ENCODE data around the gene ATXN1L. TPM values are rescaled to one million over a fixed set of nuclear protein-coding genes. Genes with fewer than 3 reads are reported as not detected.
"Not testable (repeated sequence)": the region's sequence is repeated elsewhere in the genome, so short reads cannot be mapped to it uniquely, and the experiment has no call there.

Gene ATXN1L
- total RNA-seq, 2 donors from 2014 or later: 19.4 to 26.1 TPM

DNA sequence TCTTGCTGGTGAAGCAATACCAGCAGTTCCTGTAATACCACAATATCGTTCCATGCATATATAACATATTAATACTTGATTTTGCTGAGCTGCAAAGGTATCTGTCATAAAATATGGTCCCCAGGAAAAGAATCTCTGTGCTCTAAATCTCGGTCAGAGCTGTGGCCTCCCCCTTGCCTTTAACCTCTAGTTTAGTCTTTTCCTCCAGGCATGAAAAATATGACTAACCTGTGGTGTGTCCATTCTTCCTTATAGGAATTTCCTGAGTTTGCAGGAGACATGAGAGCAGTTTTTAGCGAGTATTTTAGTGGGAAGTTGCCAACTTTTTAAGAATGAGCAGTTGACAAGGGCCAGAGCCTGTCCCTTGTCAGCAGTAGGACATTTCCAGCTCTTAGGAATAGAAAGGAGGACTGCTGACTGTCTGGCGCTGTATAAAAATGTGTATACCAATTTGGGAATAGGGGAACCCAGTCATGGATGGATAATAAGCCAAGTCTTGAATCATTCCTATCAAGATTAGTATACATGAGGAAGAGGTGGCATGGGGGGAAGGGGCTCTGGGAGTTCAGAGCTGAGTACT, 8.7 kb downstream of the ATXN1L start:
- DNase-seq: no peak
- Histone ChIP-seq H3K9ac (ENCODE audit: low read depth in 2 of 2, low read length in 2 of 2) (no peak overlapping the region), H3K4me3 (no peak overlapping the region), H3K9me3 (no peaks in the 10 kb centered on the region), H3K27ac (no peak overlapping the region), H3K36me3 (no peaks in the 10 kb centered on the region), H3K27me3 (no peaks in the 10 kb centered on the region), H3K4me1 (no peaks in the 10 kb centered on the region)
- TF ChIP-seq, protein P1, sequence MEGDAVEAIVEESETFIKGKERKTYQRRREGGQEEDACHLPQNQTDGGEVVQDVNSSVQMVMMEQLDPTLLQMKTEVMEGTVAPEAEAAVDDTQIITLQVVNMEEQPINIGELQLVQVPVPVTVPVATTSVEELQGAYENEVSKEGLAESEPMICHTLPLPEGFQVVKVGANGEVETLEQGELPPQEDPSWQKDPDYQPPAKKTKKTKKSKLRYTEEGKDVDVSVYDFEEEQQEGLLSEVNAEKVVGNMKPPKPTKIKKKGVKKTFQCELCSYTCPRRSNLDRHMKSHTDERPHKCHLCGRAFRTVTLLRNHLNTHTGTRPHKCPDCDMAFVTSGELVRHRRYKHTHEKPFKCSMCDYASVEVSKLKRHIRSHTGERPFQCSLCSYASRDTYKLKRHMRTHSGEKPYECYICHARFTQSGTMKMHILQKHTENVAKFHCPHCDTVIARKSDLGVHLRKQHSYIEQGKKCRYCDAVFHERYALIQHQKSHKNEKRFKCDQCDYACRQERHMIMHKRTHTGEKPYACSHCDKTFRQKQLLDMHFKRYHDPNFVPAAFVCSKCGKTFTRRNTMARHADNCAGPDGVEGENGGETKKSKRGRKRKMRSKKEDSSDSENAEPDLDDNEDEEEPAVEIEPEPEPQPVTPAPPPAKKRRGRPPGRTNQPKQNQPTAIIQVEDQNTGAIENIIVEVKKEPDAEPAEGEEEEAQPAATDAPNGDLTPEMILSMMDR (IDR thresholded peaks at IDR 0.05): no peak
- intact Hi-C loops (cut with DNase I): no loop called here

DNA sequence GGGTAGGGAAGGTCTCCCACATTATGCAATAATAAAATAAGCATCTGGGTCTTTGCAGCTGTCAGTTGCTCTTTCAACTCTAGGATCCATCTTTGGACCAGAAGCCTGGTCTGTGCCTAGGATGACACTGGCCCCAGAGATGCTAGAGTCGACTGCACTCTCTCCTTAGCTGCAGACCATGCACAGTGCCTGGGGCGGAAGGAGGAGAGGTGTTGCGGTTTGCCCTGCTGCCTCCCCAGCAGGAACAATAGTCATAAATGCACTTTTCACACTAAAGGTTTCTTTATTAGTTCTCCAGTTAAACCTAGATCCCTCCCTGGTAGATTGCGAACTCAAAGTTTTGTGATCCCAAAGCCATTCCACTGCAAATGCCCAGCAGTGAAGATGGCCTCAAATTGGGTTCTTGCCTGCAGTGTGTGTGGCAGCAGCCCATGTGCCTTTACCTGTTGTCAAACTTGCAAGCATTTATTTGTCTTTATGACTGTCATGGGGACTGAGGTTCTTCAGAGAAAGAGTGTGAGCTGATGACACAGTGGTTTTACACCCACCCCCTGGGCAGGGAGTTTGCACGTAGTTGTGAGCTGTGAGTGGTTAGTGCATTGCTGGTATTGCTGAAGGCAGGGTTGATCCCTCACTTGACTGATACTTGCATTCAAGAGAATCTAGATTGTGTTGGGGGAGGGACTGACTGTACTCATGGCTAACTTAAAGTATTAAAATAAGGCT, 10.3 kb downstream of the ATXN1L start:
- H3K9ac ChIP-seq (ENCODE audit: low read depth in 2 of 2, low read length in 2 of 2): no peak overlapping the region
- H3K4me1 ChIP-seq: no peaks in the 10 kb centered on the region
- intact Hi-C loops (cut with DNase I): no loop called here
- H3K9me3 ChIP-seq: no peaks in the 10 kb centered on the region
- no peaks in the 10 kb centered on the region for H3K27me3 ChIP-seq
- DNase-seq: no peak
- no peaks in the 10 kb centered on the region for H3K36me3 ChIP-seq
- H3K4me3 ChIP-seq: no peak overlapping the region
- H3K27ac ChIP-seq: no peak overlapping the region
- TF ChIP-seq, protein P1 (IDR thresholded peaks at IDR 0.05): no peak

DNA sequence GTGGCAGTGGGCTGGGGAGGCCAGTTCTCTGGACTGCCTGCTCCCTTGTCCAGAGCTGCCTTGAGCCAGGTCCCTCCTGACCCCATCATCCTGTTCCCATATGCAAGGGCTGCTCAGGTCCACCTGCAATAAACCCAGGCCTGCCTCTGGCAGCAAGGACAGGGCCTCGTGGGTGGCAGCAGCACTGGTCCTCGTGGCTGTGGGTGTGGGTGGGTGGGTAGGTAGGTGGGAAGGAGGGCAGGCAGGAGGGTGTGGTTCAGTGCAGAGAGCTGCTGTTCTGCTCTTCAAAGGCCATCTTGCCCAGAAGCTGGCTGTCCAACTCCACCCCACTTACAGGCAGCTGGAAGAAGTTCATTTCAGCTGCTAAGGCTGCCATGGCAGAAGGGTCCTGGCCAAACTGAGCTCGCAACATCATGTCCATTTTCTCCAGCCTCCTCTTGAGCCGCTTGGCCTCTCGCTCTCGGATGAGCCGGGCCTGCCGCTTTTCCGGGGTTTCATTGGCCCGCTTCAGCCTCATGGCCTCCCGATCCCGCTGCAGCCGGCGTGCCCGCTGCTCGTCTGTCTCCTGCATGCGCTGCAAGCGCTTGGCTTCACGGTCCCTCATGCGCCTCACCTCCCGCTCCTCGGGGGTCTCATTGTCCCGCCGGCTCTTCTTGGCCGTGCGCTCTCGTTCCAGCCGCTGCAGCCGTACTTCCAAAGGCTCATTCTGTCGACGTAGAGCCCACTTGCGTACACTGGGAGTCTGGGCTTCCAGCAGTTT, 14.2 kb downstream of the ATXN1L start:
- Histone ChIP-seq H3K27ac (no peak overlapping the region), H3K27me3 (no peaks in the 10 kb centered on the region), H3K4me3 (no peak overlapping the region), H3K4me1 (no peaks in the 10 kb centered on the region), H3K9ac (ENCODE audit: low read depth in 2 of 2, low read length in 2 of 2) (no peak overlapping the region), H3K9me3 (no peaks in the 10 kb centered on the region), H3K36me3 (peaks cover 4% of the 10 kb centered on the region)
- TF ChIP-seq, protein P1 (IDR thresholded peaks at IDR 0.05): no peak
- intact Hi-C loops (cut with DNase I): no loop called here
- no peak for DNase-seq

DNA sequence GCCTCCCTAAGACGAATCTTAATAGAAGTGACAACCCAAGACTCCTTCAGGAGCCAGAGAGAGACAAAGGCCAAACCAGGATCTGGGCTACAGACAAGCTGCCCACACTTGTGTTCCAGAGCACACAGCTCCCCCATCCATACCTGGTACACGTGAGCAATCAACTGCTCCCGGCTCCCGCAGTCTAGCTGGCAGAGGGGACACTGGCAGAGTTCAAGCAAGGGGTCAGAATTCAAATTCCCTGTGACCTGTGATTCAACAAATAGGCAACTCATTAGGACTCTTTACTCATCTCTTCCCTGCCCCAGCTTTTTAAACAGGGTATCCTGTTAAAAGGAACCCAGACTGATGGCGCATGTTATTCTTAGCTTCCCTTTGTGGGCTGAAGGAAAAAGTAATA, 18.2 kb downstream of the ATXN1L start:
- no peak overlapping the region for H3K9ac ChIP-seq (ENCODE audit: low read depth in 2 of 2, low read length in 2 of 2)
- no peaks in the 10 kb centered on the region for H3K9me3 ChIP-seq
- DNase-seq: no peak
- H3K4me1 ChIP-seq: no peaks in the 10 kb centered on the region
- H3K4me3 ChIP-seq: no peak overlapping the region
- no peaks in the 10 kb centered on the region for H3K27me3 ChIP-seq
- no peak overlapping the region for H3K27ac ChIP-seq
- intact Hi-C loops (cut with DNase I): no loop called here
- peaks cover 4% of the 10 kb centered on the region for H3K36me3 ChIP-seq
- TF ChIP-seq, protein P1 (IDR thresholded peaks at IDR 0.05): no peak

DNA sequence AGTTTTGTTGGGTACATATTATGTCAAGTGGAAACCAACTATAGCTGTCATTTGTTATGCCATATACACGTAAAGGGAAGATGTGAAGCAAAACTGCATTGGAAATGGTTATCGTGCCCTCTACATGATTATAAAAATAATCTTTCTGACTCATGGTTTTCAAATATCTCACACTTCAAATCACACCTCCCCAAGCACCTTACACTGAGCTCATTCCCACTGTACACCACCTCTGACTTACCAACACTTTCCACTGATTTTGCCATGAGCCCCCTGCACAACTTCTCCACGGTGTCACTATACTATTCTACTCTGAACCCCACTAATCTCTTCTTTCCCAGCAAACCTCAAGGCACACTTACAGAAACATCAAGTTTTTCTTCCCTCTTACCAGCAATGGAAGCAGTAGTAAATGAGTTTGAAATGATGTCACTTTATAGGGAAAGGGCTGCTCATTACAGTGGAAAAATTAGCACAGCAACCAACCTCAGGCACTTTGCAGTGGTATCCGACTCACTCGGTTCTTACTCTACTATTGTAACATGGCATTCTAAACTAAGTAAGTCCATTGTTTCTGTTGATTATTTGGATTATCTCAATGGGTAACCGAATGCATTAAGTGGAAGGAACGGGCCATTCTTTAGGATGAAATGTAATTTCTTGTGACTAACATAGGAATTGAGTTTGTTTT, 19.5 kb downstream of the ATXN1L start:
- H3K9ac ChIP-seq (ENCODE audit: low read depth in 2 of 2, low read length in 2 of 2): no peak overlapping the region
- no peak for DNase-seq
- peaks cover 4% of the 10 kb centered on the region for H3K36me3 ChIP-seq
- no peaks in the 10 kb centered on the region for H3K9me3 ChIP-seq
- TF ChIP-seq, protein P1 (IDR thresholded peaks at IDR 0.05): no peak
- intact Hi-C loops (cut with DNase I): no loop called here
- no peaks in the 10 kb centered on the region for H3K27me3 ChIP-seq
- no peak overlapping the region for H3K27ac ChIP-seq
- H3K4me1 ChIP-seq: no peaks in the 10 kb centered on the region
- H3K4me3 ChIP-seq: no peak overlapping the region

DNA sequence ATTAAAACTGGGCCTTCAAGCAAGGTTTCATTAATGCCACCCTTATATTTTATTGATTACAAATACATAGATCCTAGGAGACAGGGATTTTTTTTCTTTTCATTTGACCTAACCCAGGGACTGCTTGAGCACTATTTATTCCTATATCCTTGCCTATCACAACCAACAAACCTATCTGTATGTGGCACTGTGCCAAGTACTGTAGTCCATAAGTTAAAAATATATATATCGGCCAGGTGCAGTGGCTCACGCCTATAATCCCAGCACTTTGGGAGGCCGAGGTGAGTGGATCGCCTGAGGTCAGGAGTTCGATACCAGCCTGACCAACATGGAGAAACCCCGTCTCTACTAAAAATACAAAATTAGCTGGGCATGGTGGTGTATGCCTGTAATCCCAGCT, 21.4 kb downstream of the ATXN1L start:
- H3K4me1 ChIP-seq; intact Hi-C loops (cut with DNase I); H3K9ac ChIP-seq (ENCODE audit: low read depth in 2 of 2, low read length in 2 of 2); H3K27me3 ChIP-seq; H3K9me3 ChIP-seq; H3K4me3 ChIP-seq; H3K27ac ChIP-seq; DNase-seq; H3K36me3 ChIP-seq: not testable (repeated sequence)
